Fibroblast of skin of back (primary cell): ENCODE data around the gene MCTP2.
A peak's percentile ranks its signal among the peaks of the same experiment; 100 is the strongest.
"Not testable (repeated sequence)": the region's sequence is repeated elsewhere in the genome, so short reads cannot be mapped to it uniquely, and the experiment has no call there.

ENCODE experiments used
- DNase-seq: peaks from one replicate; pipeline ENCODE4 v3.0.0-alpha.2; 2013

MCTP2 gene

GRCh38 chr15:94236608-94237007, 5.2 kb downstream of the MCTP2 start:
- no peak for DNase-seq

GRCh38 chr15:94237903-94238302, 6.5 kb downstream of the MCTP2 start:
- DNase-seq = no peak

- no peak for DNase-seq
Measured at GRCh38 chr15:94238539-94239118, 7.3 kb downstream of the MCTP2 start.

GRCh38 chr15:94239474-94239873, 8.1 kb downstream of the MCTP2 start:
- no peak for DNase-seq

GRCh38 chr15:94240480-94240879, 9.1 kb downstream of the MCTP2 start:
- DNase-seq = no peak

- no peak for DNase-seq
Measured at GRCh38 chr15:94242257-94242656, 10.9 kb downstream of the MCTP2 start.

GRCh38 chr15:94243003-94243402, 11.6 kb downstream of the MCTP2 start:
- DNase-seq = not testable (repeated sequence)

- DNase-seq = no peak
Measured at GRCh38 chr15:94243418-94243817, 12.1 kb downstream of the MCTP2 start.

GRCh38 chr15:94246016-94246415, 14.7 kb downstream of the MCTP2 start:
- no peak for DNase-seq

- DNase-seq = no peak
Measured at GRCh38 chr15:94247789-94248638, 16.7 kb downstream of the MCTP2 start.

- DNase-seq = no peak
Measured at GRCh38 chr15:94250801-94251200, 19.4 kb downstream of the MCTP2 start.

GRCh38 chr15:94252223-94252766, 20.9 kb downstream of the MCTP2 start:
- no peak for DNase-seq

GRCh38 chr15:94252906-94253491, 21.6 kb downstream of the MCTP2 start:
- DNase-seq = no peak

- DNase-seq = no peak
Measured at GRCh38 chr15:94253742-94254141, 22.4 kb downstream of the MCTP2 start.

- DNase-seq = no peak
Measured at GRCh38 chr15:94255540-94255939, 24.2 kb downstream of the MCTP2 start.

- DNase-seq = no peak
Measured at GRCh38 chr15:94256511-94256910, 25.1 kb downstream of the MCTP2 start.

GRCh38 chr15:94257776-94258175, 26.4 kb downstream of the MCTP2 start:
- not testable (repeated sequence) for DNase-seq

- no peak for DNase-seq
Measured at GRCh38 chr15:94258246-94258645, 26.9 kb downstream of the MCTP2 start.

GRCh38 chr15:94259121-94259751, 27.9 kb downstream of the MCTP2 start:
- DNase-seq = no peak

- DNase-seq = no peak
Measured at GRCh38 chr15:94259863-94260262, 28.5 kb downstream of the MCTP2 start.

GRCh38 chr15:94262201-94262600, 30.8 kb downstream of the MCTP2 start:
- no peak for DNase-seq

GRCh38 chr15:94263341-94264273, 32.2 kb downstream of the MCTP2 start:
- DNase-seq = peak; percentile 48
